A549 treated with dexamethasone at 1 μM for 4 hours (cell line): Measurements from ENCODE around the gene UBE2D2. TPM values are rescaled to one million over a fixed set of nuclear protein-coding genes. Genes with fewer than 3 reads are reported as not detected.

ENCODE experiments used
- total RNA-seq: library from RNA; stranded (reverse); fragments of 200-300 nt; extraction: Qiagen RNA extraction; gene quantifications from 5 replicates; pipeline ENCODE4 v1.2.3, GENCODE V29; 2022

Gene UBE2D2
- total RNA-seq, result 125 to 205 TPM (median 182 TPM) in 5 replicates

DNA sequence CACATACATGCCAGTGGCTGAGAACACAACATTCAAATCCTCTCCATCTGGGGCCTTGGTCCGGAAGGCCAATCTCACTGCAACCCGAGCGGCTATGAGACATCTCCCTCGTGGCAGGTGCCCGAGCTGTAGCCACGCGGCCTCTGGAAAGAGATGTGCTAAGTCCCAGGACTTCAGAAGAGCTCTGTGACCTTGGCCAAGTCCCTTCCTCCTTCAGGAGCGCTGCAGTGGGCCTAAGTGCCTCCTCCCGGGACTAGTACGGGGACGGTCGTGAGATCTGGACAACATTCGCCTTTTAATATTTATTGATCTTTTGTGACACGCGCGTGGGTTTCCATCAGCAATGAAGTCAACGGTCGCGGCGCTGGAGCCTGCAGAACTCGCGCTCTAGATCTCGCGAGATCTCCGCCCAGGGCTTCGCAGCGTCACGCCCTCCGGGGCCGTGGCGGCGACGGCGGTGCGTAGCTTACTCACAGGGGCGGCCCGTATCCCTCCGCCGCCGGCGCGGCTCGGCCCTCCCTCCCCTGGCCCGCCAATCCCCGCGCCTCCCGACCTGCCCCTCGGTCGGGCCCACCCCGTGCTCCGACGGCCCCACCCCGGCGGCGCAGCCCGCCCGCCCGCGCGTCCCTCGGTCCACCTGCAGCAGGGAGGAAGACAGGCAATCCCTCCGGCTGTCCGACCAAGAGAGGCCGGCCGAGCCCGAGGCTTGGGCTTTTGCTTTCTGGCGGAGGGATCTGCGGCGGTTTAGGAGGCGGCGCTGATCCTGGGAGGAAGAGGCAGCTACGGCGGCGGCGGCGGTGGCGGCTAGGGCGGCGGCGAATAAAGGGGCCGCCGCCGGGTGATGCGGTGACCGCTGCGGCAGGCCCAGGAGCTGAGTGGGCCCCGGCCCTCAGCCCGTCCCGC, at the start of gene UBE2D2:
Gene UBE2D2 (plus strand): TSS at position 588 of the 903 bp plus-strand sequence. CDS start 453 bp downstream, outside the sequence.

DNA sequence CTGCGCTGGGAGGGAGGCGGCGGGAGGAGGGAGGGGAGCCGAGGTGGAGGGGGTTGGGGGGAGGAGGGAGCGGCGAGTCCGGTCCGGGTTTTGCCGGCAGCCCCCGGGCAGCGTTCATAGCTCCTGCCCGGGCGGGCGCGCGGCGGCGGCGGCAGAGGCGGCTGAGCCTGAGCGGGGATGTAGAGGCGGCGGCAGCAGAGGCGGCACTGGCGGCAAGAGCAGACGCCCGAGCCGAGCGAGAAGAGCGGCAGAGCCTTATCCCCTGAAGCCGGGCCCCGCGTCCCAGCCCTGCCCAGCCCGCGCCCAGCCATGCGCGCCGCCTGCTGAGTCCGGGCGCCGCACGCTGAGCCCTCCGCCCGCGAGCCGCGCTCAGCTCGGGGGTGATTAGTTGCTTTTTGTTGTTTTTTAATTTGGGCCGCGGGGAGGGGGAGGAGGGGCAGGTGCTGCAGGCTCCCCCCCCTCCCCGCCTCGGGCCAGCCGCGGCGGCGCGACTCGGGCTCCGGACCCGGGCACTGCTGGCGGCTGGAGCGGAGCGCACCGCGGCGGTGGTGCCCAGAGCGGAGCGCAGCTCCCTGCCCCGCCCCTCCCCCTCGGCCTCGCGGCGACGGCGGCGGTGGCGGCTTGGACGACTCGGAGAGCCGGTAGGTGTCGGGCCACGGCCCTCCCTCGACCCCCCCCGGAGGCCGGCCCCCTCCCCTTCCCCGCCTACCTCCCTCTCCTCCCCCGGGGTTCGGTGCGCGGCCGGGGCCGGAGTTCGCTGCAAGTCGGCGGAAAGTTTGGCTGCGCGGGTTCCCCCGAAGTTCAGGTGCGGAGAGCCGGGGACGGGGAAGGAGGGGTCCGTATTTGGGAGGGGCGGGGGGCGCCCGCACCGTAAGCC, 87.3 kb downstream of the UBE2D2 start, which contains the start of gene CXXC5:
Gene CXXC5 (plus strand): TSS at position 145 of the 877 bp plus-strand sequence. CDS start 32,175 bp downstream, outside the sequence.

Other genes starting within 250 kb of the UBE2D2 start
- 80.9 to 96.6 TPM (median 87.0 TPM) in 5 replicates for gene PAIP2, start 219.5 kb upstream of the UBE2D2 start, total RNA-seq
- 0.79 to 1.6 TPM (median 1.4 TPM) in 5 replicates for gene SLC23A1, start 178.0 kb upstream of the UBE2D2 start, total RNA-seq
- gene MZB1, start 171.4 kb upstream of the UBE2D2 start, total RNA-seq, result 0.09 to 0.20 TPM in 2 of 5 replicates, not detected in the others
- gene PROB1, start 166.2 kb upstream of the UBE2D2 start, total RNA-seq, result 0.12 to 0.27 TPM (median 0.24 TPM) in 5 replicates
- gene SPATA24, start 157.2 kb upstream of the UBE2D2 start, total RNA-seq, result 4.7 to 5.3 TPM (median 4.9 TPM) in 5 replicates
- gene DNAJC18, start 121.8 kb upstream of the UBE2D2 start, total RNA-seq, result 5.3 to 8.6 TPM (median 7.1 TPM) in 5 replicates
- not detected in 5 replicates for gene ECSCR, start 98.6 kb upstream of the UBE2D2 start, total RNA-seq
- gene SMIM33, start 90.3 kb upstream of the UBE2D2 start, total RNA-seq, result not detected in 5 replicates
- gene STING1, start 78.6 kb upstream of the UBE2D2 start, total RNA-seq, result 0.74 to 1.1 TPM (median 0.77 TPM) in 5 replicates
- 10.2 to 15.8 TPM (median 14.6 TPM) in 5 replicates for gene CXXC5, start 87.0 kb downstream of the UBE2D2 start, total RNA-seq
- gene PSD2, start 234.5 kb downstream of the UBE2D2 start, total RNA-seq, result 0.02 to 0.05 TPM (median 0.02 TPM) in 4 of 5 replicates, not detected in the other